NCI-H510A treated with DMSO at 0.1 percent for 48 hours (cell line): ENCODE data around the gene PAPPA.
A peak's percentile ranks its signal among the peaks of the same experiment; 100 is the strongest.

ENCODE experiments used
- DNase-seq: peaks from one replicate; lab custom pipeline; 2025; lab: John Stamatoyannopoulos, UW

PAPPA gene

GRCh38 chr9:116318468-116319374 lies 165.1 kb downstream of the PAPPA start:
- DNase-seq: no peak

DNA sequence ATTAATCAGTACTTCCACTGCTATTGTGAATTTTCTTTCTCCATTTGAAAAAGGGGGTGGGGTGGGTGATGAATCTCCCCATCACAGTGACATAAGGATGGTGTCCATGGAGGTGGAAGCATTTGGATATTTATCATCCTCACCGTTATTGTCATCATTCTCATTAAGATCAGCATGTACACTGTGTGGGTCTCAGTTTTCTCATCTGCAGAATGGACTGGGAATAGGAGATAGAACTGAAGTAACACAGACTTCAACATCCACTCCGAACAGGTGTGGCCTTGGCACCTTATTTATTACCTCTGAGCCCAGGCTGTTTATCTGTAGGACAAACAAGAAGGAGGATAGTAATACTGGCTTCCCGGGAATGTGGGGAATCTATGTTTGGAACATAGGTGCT lies 165.9 kb downstream of the PAPPA start:
- DNase-seq: no peak

GRCh38 chr9:116320290-116320689 lies 166.7 kb downstream of the PAPPA start:
- no peak for DNase-seq

GRCh38 chr9:116322521-116322920 lies 168.9 kb downstream of the PAPPA start:
- DNase-seq: no peak

DNA sequence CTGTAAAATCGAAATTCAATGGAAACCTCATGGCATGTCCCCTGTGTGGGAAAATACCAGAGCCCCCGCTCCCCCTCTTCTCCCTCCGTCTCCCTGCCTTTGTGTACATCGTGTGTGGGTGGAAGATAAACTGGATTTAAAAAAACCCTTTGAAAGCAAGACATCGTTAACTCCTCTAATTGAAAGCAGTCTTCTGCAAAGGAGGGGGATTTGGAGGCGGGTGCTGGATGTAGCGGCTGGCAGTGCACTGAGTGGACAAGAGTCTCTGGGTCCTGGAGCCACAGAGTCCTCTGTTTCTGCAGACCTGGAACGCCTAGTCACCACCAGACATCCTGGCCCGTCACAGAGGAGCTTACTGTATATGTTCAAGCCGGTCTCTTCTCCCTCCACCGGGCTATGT lies 169.4 kb downstream of the PAPPA start:
- DNase-seq: peak; percentile 24

DNA sequence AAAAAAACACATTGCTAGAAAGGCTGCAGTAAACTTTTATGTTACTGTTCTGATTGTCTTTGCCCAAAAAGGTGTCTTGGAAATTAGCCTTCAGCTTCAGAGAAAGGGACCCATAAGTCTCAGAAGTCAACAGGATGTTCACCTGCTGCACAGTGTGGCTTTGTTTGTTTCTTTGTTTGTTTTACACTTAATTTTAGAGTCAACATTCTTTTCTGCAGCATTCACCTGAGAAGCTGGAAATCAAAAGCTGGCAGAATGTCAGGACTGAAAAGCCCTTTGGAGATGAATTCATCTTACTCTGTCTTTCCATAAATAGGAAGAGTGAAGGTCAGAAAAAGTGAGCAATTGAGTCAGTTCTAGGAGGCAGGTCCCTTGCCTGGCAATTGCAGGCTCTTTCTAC lies 170.0 kb downstream of the PAPPA start:
- peak; percentile 51 for DNase-seq

DNA sequence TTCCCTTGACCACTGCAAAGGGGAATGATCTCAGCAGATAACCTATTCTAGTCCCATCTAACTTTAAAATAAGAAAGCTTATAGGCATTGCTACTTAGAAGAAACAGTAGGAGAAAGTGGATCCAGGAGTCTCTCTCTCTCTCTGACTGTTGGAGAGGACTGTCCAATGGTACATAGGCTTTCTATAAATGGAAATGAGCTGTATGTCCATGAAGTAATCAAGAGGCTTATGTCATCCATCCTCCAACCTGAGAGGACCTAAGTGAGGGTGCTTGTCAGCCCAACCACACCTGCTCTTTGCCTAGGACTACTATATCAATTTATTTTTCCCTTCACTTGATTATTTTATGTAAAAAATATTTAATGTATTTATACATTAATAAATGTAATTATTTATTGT lies 172.3 kb downstream of the PAPPA start:
- peak; percentile 71 for DNase-seq

DNA sequence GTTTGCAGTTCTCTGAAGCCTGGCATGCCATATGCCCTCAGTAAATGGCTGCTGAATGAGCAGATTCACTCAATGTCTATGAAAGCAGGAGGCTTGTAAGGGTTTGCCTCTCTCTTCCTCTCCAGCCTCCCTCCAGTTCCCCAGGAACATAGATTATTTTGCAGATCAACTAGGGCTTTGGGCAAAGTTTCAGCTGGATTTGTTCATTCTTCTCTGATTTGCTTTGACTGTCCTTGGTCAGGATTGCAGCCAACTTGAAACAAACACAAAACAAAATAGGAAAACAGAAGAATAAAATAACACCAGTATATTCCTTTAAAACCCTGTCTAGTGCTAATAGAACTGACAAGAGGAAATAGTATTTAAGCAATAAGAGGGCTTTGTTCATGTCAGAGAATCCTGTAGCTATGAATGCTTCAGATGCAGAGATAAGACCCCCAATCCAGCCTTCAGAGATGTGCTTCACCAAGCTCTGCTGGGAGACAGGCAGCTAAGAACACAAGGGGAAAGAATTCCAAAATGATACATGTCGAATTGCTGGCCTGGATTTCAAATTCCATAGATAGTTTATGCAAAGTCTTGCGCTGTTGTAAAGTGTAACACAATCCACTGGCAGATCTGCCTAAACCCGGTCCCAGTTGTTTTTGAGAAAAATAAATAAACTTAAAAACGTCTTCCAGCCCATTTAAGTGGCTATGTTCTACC lies 174.3 kb downstream of the PAPPA start:
- DNase-seq: no peak

- no peak for DNase-seq
Observed at GRCh38 chr9:116329470-116329869, 175.9 kb downstream of the PAPPA start.

DNA sequence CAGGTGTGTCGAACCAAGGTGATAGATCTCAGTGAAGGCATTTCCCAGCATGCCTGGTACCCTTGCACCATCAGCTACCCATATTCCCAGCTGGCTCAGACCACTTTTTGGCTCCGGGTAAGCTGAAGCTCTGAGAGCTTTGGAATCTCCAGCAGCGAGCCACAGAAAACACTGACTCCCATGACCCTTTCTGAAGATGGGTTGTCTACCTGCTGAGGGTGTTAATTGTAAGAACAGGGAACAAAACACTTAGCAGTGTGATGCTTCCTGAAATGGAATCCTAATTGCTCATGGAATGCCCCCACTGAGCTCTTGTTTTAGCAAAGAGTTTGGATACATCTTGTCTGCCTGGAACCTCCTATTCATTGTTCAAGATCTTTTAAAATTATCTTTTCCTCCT lies 177.7 kb downstream of the PAPPA start:
- DNase-seq: no peak

- DNase-seq: no peak
Observed at GRCh38 chr9:116332090-116332489, 178.5 kb downstream of the PAPPA start.

GRCh38 chr9:116333254-116333653 lies 179.7 kb downstream of the PAPPA start:
- no peak for DNase-seq

DNA sequence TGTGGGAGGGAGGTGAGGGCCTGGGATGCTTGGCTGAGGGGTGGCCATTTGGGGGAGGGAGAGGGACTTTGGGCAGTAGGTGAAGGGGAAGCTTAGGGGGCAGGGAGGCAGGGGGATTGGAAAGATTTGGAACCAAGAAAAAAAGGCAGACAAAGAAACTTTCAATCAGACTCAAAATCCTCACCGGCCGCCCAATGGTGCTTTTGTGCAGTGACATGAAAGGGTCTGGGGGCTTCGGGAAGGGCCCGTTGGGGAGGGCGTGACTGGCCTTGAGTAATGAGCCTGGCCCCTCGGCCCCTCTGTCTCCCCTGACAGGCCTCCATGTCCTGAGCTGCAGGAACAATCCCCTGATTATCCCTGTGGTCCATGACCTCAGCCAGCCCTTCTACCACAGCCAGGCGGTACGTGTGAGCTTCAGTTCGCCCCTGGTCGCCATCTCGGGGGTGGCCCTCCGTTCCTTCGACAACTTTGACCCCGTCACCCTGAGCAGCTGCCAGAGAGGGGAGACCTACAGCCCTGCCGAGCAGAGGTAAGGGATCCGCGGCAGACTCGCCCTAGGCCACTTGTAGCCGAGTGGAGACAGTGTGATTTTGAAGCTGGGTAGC lies 181.1 kb downstream of the PAPPA start:
- no peak for DNase-seq

DNA sequence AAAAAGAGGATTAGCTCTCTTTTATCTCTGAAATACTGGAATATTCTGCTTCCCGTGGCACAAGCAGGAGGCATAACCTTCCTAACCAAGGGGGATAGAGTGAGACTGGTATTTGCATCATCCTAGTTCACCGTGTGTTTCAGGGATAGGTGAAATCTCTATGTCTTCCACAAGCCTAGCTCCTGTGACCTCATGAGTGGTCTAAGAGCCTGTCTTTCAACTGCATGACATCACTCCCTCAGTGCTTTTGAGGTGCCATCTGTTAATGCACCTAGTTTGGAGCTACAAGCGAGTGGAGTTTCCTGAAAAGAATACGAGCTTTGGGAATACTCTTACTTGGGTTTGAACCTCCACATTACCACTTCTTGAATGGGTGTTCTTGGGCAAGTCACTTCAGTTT lies 181.8 kb downstream of the PAPPA start:
- DNase-seq: no peak

- DNase-seq: no peak
Observed at GRCh38 chr9:116336133-116336862, 182.7 kb downstream of the PAPPA start.

GRCh38 chr9:116337015-116337414 lies 183.4 kb downstream of the PAPPA start:
- DNase-seq: peak; percentile 7

DNA sequence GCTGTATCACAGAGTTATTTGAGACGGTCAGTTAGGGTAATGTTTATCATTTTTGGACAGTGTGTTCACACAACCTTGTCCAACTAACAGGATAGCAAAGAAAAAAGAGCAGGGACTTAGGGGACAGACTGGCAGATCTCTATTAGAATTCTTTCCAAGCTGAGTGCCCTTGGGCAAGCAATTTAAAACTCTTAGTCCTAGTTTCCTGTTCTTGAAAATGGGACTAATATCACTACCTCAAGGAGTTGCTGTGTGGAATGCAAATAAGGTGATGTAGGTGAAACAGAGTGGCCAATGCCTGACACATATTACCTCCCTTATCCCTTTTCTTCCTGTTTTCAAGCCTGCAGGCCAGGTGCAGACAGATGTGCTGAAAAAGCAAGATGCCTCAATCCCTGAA lies 186.7 kb downstream of the PAPPA start:
- no peak for DNase-seq

DNA sequence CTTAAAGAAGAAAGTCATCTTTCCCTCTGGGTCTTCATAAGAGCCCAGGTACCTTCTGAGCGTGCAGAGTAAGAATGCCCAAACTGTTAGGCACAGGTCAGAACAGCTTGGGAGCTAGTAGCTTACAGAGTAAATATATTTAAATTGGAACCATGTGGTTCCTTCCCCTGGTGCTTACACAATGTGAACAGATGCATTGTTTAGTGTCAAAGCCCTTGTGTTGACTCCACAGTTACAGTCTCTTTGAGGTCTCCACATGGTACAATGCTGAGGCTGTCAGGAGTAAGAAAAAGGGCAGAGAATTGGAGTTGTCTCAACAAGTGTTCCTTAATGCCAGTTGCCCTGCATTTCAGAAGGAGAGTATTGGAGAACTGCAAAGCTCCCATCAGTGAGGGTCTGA lies 188.5 kb downstream of the PAPPA start:
- DNase-seq: no peak

DNA sequence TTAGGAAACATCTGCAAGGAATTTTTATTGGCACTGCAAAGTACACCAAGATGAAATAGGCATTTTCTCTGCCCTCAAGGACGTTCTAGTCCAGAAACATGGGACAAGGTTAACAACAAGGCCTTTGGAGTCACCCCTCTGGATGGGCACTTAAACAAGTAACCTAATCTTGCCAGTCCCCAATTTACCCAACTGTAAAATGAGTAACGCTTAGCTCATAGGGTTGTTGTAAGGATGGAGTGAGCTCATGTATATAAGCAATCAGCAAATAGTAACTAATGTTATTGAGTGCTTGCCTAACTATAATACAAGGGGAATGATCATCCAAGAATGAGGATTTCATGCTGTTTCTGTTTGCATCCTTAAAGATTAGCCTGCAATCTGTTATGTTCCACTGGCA lies 189.3 kb downstream of the PAPPA start:
- no peak for DNase-seq

DNA sequence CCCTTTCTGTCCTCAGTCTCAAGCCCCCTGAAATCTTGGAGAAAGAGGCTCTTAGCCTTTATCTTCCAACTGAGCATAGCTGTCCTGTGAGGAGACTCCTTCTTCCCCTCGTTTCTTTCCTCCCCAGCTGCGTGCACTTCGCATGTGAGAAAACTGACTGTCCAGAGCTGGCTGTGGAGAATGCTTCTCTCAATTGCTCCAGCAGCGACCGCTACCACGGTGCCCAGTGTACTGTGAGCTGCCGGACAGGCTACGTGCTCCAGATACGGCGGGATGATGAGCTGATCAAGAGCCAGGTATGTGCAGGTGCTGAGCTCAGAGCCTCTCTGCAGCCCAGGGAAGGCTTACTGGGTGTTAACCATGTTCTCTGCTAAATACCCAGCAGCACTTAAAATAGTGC lies 190.8 kb downstream of the PAPPA start:
- DNase-seq: no peak

- no peak for DNase-seq
Observed at GRCh38 chr9:116345393-116345792, 191.8 kb downstream of the PAPPA start.

DNA sequence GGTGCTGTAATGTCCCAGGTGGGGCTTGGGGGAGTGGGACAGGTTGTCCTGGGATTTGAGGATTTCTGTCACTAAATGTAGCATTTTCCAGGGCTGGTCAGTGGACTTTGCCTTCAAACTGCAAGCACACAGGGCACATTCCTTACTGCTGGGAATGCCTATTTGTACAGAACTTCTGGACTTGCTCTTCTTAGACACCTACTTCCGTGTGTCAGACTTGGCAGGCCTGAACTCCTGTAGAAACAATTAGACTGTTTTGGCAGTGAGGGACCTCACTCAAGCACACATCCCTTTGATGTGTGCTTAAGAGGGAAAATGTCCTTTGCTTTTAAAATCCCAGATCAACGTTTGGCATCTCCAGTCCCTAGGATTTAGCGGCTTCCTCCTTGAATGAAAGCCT lies 192.2 kb downstream of the PAPPA start:
- no peak for DNase-seq
